SK-N-SH (cell line): ENCODE measurements around the gene THPO. TPM values are rescaled to one million over a fixed set of nuclear protein-coding genes. Genes with fewer than 3 reads are reported as not detected.

Experiments used
- CTCF ChIA-PET: fragments of 300-600, 350-600 bp; formaldehyde crosslinking; extraction: SDS; loops from one replicate; lab custom pipeline; 2021; lab: Yijun Ruan, JAX
- POLR2A ChIA-PET: fragments of 350-600 bp; sonication (Branson Sonifier 250); formaldehyde crosslinking; extraction: SDS; loops from one replicate; lab custom pipeline; 2020; ENCODE audit warnings: antibody characterized with exemption, inconsistent platforms; lab: Yijun Ruan, JAX
- DNase-seq: peaks from one replicate; pipeline ENCODE4 v3.0.0; 2012
- H2AFZ ChIP-seq: fragments of 200-600 bp; sonication (generic); 2 replicates; pipeline ENCODE4 v1.8.1; 2016; ENCODE audit warnings: antibody characterized with exemption, mild to moderate bottlenecking, low read depth
- H3F3A ChIP-seq: fragments of 200-600 bp; sonication (generic); replicated peaks from 2 replicates; pipeline ENCODE3; 2016; ENCODE audit warnings: antibody characterized with exemption, mild to moderate bottlenecking; ENCODE audit not compliant: insufficient read depth
- H3K27ac ChIP-seq, 2 experiments: fragments of 200-500 bp in 1 of 2; fragments of 200-600 bp in 1 of 2; sonication (Bioruptor generic) in 1 of 2; sonication (generic), shearing (Covaris generic) in 1 of 2; 2 replicates each; pipeline versions ENCODE4 v1.5.1 to v1.6.1; 2014 to 2016; ENCODE audit warnings: low read depth in 2 of 2, inconsistent platforms in 1 of 2, low read length in 1 of 2, mild to moderate bottlenecking in 1 of 2, mixed read lengths in 1 of 2
- H3K27me3 ChIP-seq: fragments of 200-600 bp; sonication (generic), shearing (Covaris generic); 2 replicates; pipeline ENCODE4 v1.6.1; 2016; ENCODE audit warnings: mixed run types; ENCODE audit not compliant: insufficient read depth
- H3K36me3 ChIP-seq, 2 experiments: fragments of 200-500 bp in 1 of 2; fragments of 200-600 bp in 1 of 2; sonication (Bioruptor generic) in 1 of 2; sonication (generic) in 1 of 2; replicated peaks in 1 of 2; 2 replicates each; pipeline versions ENCODE3 to v1.5.1; 2014 to 2016; ENCODE audit warnings: low read length in 1 of 2, mild to moderate bottlenecking in 1 of 2; ENCODE audit not compliant: insufficient read depth in 2 of 2, control insufficient read depth in 1 of 2
- H3K4me1 ChIP-seq, 2 experiments: fragments of 200-500 bp in 1 of 2; fragments of 200-600 bp in 1 of 2; sonication (Bioruptor generic) in 1 of 2; sonication (generic), shearing (Covaris generic) in 1 of 2; 2 replicates each; pipeline versions ENCODE4 v1.5.1 to v1.6.1; 2014 to 2016; ENCODE audit warnings: low read depth in 1 of 2, low read length in 1 of 2, mixed run types in 1 of 2; ENCODE audit not compliant: insufficient read depth in 2 of 2, control insufficient read depth in 1 of 2
- H3K4me2 ChIP-seq: fragments of 200-600 bp; sonication (generic), shearing (Covaris generic); 2 replicates; pipeline ENCODE4 v1.6.1; 2017; ENCODE audit warnings: mixed run types
- H3K4me3 ChIP-seq, 2 experiments: fragments of 200-500 bp in 1 of 2; fragments of 200-600 bp in 1 of 2; sonication (Bioruptor generic) in 1 of 2; sonication (generic), shearing (Covaris generic) in 1 of 2; 2 replicates each; pipeline versions ENCODE4 v1.5.1 to v1.8.1; 2014 to 2016; ENCODE audit warnings: low read depth in 2 of 2, inconsistent platforms in 1 of 2, low read length in 1 of 2, mild to moderate bottlenecking in 1 of 2, mixed read lengths in 1 of 2, moderate library complexity in 1 of 2
- H3K79me2 ChIP-seq: fragments of 200-600 bp; sonication (generic); 2 replicates; pipeline ENCODE4 v1.8.1; 2017; ENCODE audit warnings: mild to moderate bottlenecking; ENCODE audit not compliant: insufficient read depth
- H3K9ac ChIP-seq: fragments of 200-600 bp; sonication (generic); 2 replicates; pipeline ENCODE4 v1.6.1; 2017; ENCODE audit warnings: mixed run types
- H3K9me2 ChIP-seq: fragments of 200-600 bp; sonication (generic); 2 replicates; pipeline ENCODE4 v1.6.1; 2017; ENCODE audit warnings: mixed run types
- H3K9me3 ChIP-seq: fragments of 200-600 bp; sonication (generic); 2 replicates; pipeline ENCODE4 v1.6.1; 2017; ENCODE audit warnings: mixed run types, mild to moderate bottlenecking, moderate library complexity
- H4K20me1 ChIP-seq: fragments of 200-600 bp; sonication (generic); 2 replicates; pipeline ENCODE4 v1.6.1; 2017; ENCODE audit warnings: mild to moderate bottlenecking, mixed run types; ENCODE audit not compliant: insufficient read depth
- ELF1 ChIP-seq: IDR thresholded peaks from 2 replicates; pipeline ENCODE4 v1.4.0; 2012
- EZH2phosphoT487 ChIP-seq: fragments of 200-600 bp; sonication (generic); IDR thresholded peaks from 2 replicates; pipeline ENCODE4 v1.6.1; 2017; ENCODE audit warnings: low read depth, mixed run types, mild to moderate bottlenecking, antibody characterized with exemption, moderate library complexity, borderline replicate concordance
- FOSL2 ChIP-seq: IDR thresholded peaks from 2 replicates; pipeline ENCODE4 v1.4.0; 2012; ENCODE audit warnings: low read depth, mild to moderate bottlenecking, moderate library complexity, borderline replicate concordance
- FOXM1 ChIP-seq: IDR thresholded peaks from 2 replicates; pipeline ENCODE4 v1.4.0; 2012; ENCODE audit warnings: low read depth, mild to moderate bottlenecking
- GABPA ChIP-seq: IDR thresholded peaks from 2 replicates; pipeline ENCODE4 v1.4.0; 2012; ENCODE audit warnings: low read depth, mild to moderate bottlenecking
- JUND ChIP-seq: IDR thresholded peaks from 2 replicates; pipeline ENCODE4 v1.4.0; 2012
- NFIC ChIP-seq: IDR thresholded peaks from 2 replicates; pipeline ENCODE4 v1.4.0; 2012; ENCODE audit warnings: borderline replicate concordance
- NRF1 ChIP-seq: IDR thresholded peaks from 2 replicates; pipeline ENCODE4 v1.6.1; 2012; ENCODE audit warnings: low read depth, mild to moderate bottlenecking, low read length
- RAD21 ChIP-seq: IDR thresholded peaks from 2 replicates; pipeline ENCODE4 v1.6.1; 2012; ENCODE audit warnings: mild to moderate bottlenecking, low read length
- SIN3A ChIP-seq: IDR thresholded peaks from 2 replicates; pipeline ENCODE4 v1.6.1; 2012; ENCODE audit warnings: low read depth, mild to moderate bottlenecking, low read length, moderate library complexity, borderline replicate concordance
- TAF1 ChIP-seq: IDR thresholded peaks from 2 replicates; pipeline ENCODE4 v1.6.1; 2012; ENCODE audit warnings: low read depth, mild to moderate bottlenecking, low read length, moderate library complexity, borderline replicate concordance
- YY1 ChIP-seq: IDR thresholded peaks from 2 replicates; pipeline ENCODE4 v1.4.0; 2012; ENCODE audit warnings: low read depth, mild to moderate bottlenecking
- WGBS: methylation state at CpG from one replicate; pipeline ENCODE4 v1.1.6; 2017; ENCODE audit warnings: low lambda C conversion rate; 5-methylcytosine and 5-hydroxymethylcytosine counted together
- polyA plus RNA-seq, 3 experiments: library from polyadenylated mRNA; depleted of rRNA; stranded (reverse); fragments of >200 nt; gene quantifications; 2 replicates each; pipeline ENCODE4 v1.2.3, GENCODE V29; 2012
- TF ChIP-seq, protein P1 (sequence below): IDR thresholded peaks from 2 replicates; pipeline ENCODE4 v1.4.0; 2012; ENCODE audit warnings: low read depth, borderline replicate concordance
- TF ChIP-seq, protein P2 (sequence below): fragments of 150-350 bp; IDR thresholded peaks from 2 replicates; pipeline ENCODE4 v1.6.1; 2016; ENCODE audit warnings: mild to moderate bottlenecking, low read depth, low read length
- TF ChIP-seq, protein P3 (sequence below): IDR thresholded peaks from 2 replicates; pipeline ENCODE4 v1.4.0; 2012; ENCODE audit warnings: low read depth, borderline replicate concordance

Gene THPO
- polyA plus RNA-seq, 1 of the 3 experiments (the other 2 are of a cell fraction): 0.07 TPM

DNA sequence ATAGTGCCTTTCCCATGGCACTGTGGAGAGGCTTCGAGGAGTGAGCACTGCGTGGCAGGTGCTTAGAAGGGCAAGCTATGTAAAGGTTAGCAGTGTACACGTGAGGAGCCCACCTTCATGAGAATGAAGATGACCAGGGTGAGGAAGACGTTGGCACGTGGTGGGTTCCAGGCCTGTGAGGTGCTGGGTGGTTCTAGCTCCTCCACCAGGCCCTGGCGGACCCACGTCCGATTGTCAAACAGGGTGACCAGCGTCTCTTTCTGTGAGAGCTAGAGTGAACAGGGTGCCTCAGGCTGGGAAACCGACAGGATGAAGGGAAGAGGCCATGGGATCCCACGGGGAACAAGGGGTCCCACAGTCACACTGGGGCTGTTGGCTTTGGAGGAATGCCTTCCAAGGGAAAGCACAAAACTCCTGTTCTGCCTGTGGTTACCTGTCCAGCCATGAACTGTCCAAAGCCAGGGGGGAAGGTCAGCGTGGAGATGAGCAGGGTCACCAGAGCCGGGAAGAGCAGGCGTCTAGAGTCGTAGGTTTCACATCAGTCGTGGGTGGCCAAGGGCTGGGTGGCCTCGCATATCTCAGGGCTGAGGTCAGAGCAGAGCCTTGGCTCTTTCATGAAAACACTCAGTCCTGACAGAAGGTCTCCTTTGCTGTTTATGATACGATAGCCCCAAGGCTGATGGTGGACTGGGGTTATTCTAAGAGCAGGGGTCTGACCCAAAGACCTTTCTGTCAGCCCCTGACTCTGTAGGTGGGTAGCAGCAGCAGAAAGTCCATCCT lies 22.6 kb downstream of the THPO start:
- H3K27ac ChIP-seq: no peak overlapping the region
- H3K9ac ChIP-seq: no peak overlapping the region
- peaks cover 0 to 43% of the 10 kb centered on the region in 2 experiments for H3K36me3 ChIP-seq
- ChIA-PET CTCF (interaction anchor here (0.7 to 5.3 kb wide), 8 partner anchors 11 to 418 kb away, joined by 3 to 63 read pairs (median 4); partner anchors contain the start of gene FAM131A), POLR2A (no interaction called here)
- WGBS: 96% methylated on average over 15 of the region's 18 CpGs
- peaks cover 2 to 22% of the 10 kb centered on the region in 2 experiments; a peak in 2 of 4 replicates for H3K4me1 ChIP-seq
- no peak overlapping the region for H2AFZ ChIP-seq
- no peak for DNase-seq
- no peaks in the 10 kb centered on the region for H3K9me3 ChIP-seq
- peaks cover 5% of the 10 kb centered on the region; the same call in 1 of the 2 replicates for H3K79me2 ChIP-seq
- TF ChIP-seq TAF1: no peak
- TF ChIP-seq ELF1: no peak
- no peak for TF ChIP-seq GABPA
- TF ChIP-seq RAD21: no peak
- TF ChIP-seq EZH2phosphoT487: no peak
- no peak for TF ChIP-seq SIN3A
- no peak for TF ChIP-seq FOXM1
- TF ChIP-seq, protein P1, sequence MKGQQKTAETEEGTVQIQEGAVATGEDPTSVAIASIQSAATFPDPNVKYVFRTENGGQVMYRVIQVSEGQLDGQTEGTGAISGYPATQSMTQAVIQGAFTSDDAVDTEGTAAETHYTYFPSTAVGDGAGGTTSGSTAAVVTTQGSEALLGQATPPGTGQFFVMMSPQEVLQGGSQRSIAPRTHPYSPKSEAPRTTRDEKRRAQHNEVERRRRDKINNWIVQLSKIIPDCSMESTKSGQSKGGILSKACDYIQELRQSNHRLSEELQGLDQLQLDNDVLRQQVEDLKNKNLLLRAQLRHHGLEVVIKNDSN: no peak
- TF ChIP-seq, protein P2, sequence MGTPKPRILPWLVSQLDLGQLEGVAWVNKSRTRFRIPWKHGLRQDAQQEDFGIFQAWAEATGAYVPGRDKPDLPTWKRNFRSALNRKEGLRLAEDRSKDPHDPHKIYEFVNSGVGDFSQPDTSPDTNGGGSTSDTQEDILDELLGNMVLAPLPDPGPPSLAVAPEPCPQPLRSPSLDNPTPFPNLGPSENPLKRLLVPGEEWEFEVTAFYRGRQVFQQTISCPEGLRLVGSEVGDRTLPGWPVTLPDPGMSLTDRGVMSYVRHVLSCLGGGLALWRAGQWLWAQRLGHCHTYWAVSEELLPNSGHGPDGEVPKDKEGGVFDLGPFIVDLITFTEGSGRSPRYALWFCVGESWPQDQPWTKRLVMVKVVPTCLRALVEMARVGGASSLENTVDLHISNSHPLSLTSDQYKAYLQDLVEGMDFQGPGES: no peak
- no peak for TF ChIP-seq YY1
- no peak for TF ChIP-seq NRF1
- TF ChIP-seq FOSL2: no peak
- TF ChIP-seq, protein P3, sequence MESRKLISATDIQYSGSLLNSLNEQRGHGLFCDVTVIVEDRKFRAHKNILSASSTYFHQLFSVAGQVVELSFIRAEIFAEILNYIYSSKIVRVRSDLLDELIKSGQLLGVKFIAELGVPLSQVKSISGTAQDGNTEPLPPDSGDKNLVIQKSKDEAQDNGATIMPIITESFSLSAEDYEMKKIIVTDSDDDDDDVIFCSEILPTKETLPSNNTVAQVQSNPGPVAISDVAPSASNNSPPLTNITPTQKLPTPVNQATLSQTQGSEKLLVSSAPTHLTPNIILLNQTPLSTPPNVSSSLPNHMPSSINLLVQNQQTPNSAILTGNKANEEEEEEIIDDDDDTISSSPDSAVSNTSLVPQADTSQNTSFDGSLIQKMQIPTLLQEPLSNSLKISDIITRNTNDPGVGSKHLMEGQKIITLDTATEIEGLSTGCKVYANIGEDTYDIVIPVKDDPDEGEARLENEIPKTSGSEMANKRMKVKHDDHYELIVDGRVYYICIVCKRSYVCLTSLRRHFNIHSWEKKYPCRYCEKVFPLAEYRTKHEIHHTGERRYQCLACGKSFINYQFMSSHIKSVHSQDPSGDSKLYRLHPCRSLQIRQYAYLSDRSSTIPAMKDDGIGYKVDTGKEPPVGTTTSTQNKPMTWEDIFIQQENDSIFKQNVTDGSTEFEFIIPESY: no peak
- TF ChIP-seq NFIC: no peak
- TF ChIP-seq JUND: no peak
- H3K27me3 ChIP-seq: no peaks in the 10 kb centered on the region
- no peak overlapping the region for H3K4me3 ChIP-seq
- H3K9me2 ChIP-seq: no peaks in the 10 kb centered on the region
- no peak overlapping the region for H3K4me2 ChIP-seq
- no peaks in the 10 kb centered on the region for H3F3A ChIP-seq
- no peaks in the 10 kb centered on the region for H4K20me1 ChIP-seq
